Left lung (tissue), 10 donors: ENCODE data around the gene SIPA1L3. TPM values are rescaled to one million over a fixed set of nuclear protein-coding genes. Genes with fewer than 3 reads are reported as not detected.

ENCODE experiments used
- ATAC-seq: fragments of 200-7000 bp; cut with Tn5 transposase; one replicate; pipeline ENCODE4 v1.9.1; 2020; ENCODE audit warnings: moderate library complexity
- DNase-seq, 4 donors: peaks; one replicate each; pipeline ENCODE4 v3.0.0-alpha.2; 2013 to 2020
- H3K27ac ChIP-seq, 2 donors: fragments of 200-600 bp; sonication (generic) in 1 of 2; one replicate each; pipeline versions ENCODE4 v1.5.0 to v1.8.0; 2020 to 2021
- H3K27me3 ChIP-seq, 2 donors: fragments of 200-600 bp; sonication (generic) in 1 of 2; one replicate each; pipeline versions ENCODE4 v1.5.0 to v1.8.0; 2020 to 2021
- H3K36me3 ChIP-seq, 2 donors: fragments of 200-600 bp; sonication (generic) in 1 of 2; one replicate each; pipeline versions ENCODE4 v1.5.0 to v1.8.0; 2020 to 2021
- H3K4me1 ChIP-seq, 2 donors: fragments of 200-600 bp; one replicate each; pipeline ENCODE4 v1.8.0; 2021
- H3K4me3 ChIP-seq, 2 donors: fragments of 200-600 bp; sonication (generic) in 1 of 2; one replicate each; pipeline versions ENCODE4 v1.5.0 to v1.8.0; 2020 to 2021; ENCODE audit warnings: mild to moderate bottlenecking in 1 of 2
- H3K9me3 ChIP-seq, 2 donors: fragments of 200-600 bp; sonication (generic) in 1 of 2; one replicate each; pipeline versions ENCODE4 v1.5.0 to v1.8.0; 2020 to 2021
- intact Hi-C, 2 donors: fragments of 100-400 bp; cut with DNase I; formaldehyde crosslinking; loops; one replicate each; pipeline versions ENCODE4 v1.11.2 to v1.14.2; 2022
- polyA plus RNA-seq, 6 donors: library from polyadenylated mRNA; unstranded; fragments of 120-200 nt; gene quantifications; one replicate each; pipeline ENCODE4 v1.2.1, GENCODE V29; 2013; ENCODE audit not compliant: insufficient read length in 6 of 6
- total RNA-seq, 2 donors: library from RNA; stranded (reverse); fragmentation: NEBNext Ultra II Directional; extraction: Animal tissue kit (Norgen Biotek cat#: 25700); gene quantifications; one replicate each; pipeline ENCODE4 v1.2.1, GENCODE V29; 2021
- TF ChIP-seq, protein P1 (sequence below), 2 donors: fragments of 200-600 bp; sonication (generic) in 1 of 2; IDR thresholded peaks; one replicate each; pipeline versions ENCODE4 v1.5.0 to v1.8.0; 2021; ENCODE audit warnings: antibody characterized with exemption in 2 of 2
- donor health status: DM: no; HTN: yes; CAD: no.
- donor health status: DM: no; HTN: no; CAD: no.

Gene SIPA1L3
- total and polyA plus RNA-seq, 8 donors: 22.7 to 59.0 (median 27.4) TPM

GRCh38 chr19:38250821-38251563 is 344.0 kb downstream of the SIPA1L3 start:
- Histone ChIP-seq H3K9me3 (no peaks in the 10 kb centered on the region), H3K4me3 (peak overlapping the region in 1 of 2 donors; percentile 33), H3K27ac (peak overlapping the region; percentile 55 to 69), H3K27me3 (peaks cover 3 to 24% of the 10 kb centered on the region in 2 donors), H3K4me1 (peaks cover 2 to 29% of the 10 kb centered on the region in 2 donors), H3K36me3 (no peaks in the 10 kb centered on the region)
- peak in 3 of 4 donors; percentile 68 to 86 (median 83) for DNase-seq
- intact Hi-C loops: no loop called here
- peak; percentile 51 for ATAC-seq
- TF ChIP-seq, protein P1, sequence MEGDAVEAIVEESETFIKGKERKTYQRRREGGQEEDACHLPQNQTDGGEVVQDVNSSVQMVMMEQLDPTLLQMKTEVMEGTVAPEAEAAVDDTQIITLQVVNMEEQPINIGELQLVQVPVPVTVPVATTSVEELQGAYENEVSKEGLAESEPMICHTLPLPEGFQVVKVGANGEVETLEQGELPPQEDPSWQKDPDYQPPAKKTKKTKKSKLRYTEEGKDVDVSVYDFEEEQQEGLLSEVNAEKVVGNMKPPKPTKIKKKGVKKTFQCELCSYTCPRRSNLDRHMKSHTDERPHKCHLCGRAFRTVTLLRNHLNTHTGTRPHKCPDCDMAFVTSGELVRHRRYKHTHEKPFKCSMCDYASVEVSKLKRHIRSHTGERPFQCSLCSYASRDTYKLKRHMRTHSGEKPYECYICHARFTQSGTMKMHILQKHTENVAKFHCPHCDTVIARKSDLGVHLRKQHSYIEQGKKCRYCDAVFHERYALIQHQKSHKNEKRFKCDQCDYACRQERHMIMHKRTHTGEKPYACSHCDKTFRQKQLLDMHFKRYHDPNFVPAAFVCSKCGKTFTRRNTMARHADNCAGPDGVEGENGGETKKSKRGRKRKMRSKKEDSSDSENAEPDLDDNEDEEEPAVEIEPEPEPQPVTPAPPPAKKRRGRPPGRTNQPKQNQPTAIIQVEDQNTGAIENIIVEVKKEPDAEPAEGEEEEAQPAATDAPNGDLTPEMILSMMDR (IDR thresholded peaks at IDR 0.05): no peak

DNA sequence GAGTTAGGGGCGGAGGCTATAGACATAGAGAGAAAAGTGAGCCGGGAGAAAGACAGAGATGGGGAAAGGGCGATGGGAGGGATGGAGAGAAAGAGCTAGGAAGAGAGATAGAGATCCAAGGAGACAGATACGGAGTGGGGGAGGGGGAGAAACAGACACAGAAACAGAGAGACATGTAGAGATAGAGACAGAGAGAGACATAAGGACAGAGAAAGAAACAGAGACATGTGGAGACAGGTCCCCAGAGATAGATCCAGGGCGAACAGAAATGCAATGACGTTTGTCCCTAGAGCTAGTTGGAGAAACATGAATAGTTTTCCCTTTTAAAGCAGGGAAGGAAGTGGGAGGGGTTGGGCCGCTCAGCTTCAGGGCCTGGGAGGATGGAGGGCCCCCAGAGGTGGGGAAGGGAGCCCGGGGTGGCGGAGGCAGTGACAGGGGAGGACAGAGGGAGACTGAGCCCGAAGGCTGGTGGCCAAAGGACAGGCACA is 344.6 kb downstream of the SIPA1L3 start:
- H3K9me3 ChIP-seq: no peaks in the 10 kb centered on the region
- TF ChIP-seq, protein P1 (IDR thresholded peaks at IDR 0.05): no peak
- peak overlapping the region in 1 of 2 donors; percentile 33 for H3K4me3 ChIP-seq
- H3K27ac ChIP-seq: peak overlapping the region; percentile 55 to 69
- intact Hi-C loops: no loop called here
- H3K36me3 ChIP-seq: no peaks in the 10 kb centered on the region
- peaks cover 2 to 35% of the 10 kb centered on the region in 2 donors for H3K4me1 ChIP-seq
- H3K27me3 ChIP-seq: peaks cover 5 to 30% of the 10 kb centered on the region in 2 donors
- ATAC-seq (no peak), DNase-seq (peak in 1 of 4 donors; percentile 52)

DNA sequence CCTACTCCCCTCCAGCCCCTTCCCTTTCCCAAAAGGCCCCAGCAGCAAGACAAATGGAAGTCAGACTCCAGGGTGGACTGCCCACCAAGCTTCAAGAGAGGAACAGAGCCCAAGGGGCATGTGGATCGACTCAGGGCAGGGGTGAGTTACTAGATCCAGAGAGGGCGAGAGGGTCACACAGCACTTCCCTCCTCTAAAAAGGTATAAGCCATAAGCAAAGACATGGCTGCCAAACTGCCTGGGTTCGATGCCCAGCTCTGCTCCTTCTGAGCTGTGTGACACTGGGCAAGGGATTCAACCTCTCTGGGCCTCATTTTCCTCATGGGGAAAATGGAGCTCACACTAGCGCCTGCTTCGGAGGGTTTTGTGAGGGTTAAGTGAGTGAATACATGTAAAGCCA is 345.4 kb downstream of the SIPA1L3 start:
- no peak for ATAC-seq
- intact Hi-C loops: no loop called here
- DNase-seq: no peak

GRCh38 chr19:38252941-38253691 is 346.1 kb downstream of the SIPA1L3 start:
- intact Hi-C loops: no loop called here
- peaks cover 5 to 38% of the 10 kb centered on the region in 2 donors for H3K4me1 ChIP-seq
- no peaks in the 10 kb centered on the region for H3K36me3 ChIP-seq
- TF ChIP-seq, protein P1 (IDR thresholded peaks at IDR 0.05): no peak
- H3K27ac ChIP-seq: peak overlapping the region; percentile 55 to 69
- H3K27me3 ChIP-seq: peaks cover 5 to 44% of the 10 kb centered on the region in 2 donors
- ATAC-seq (peak; percentile 2), DNase-seq (peak in 2 of 4 donors; percentile 83 to 89)
- no peaks in the 10 kb centered on the region for H3K9me3 ChIP-seq
- H3K4me3 ChIP-seq: peak overlapping the region; percentile 2 to 33

More for the DNA sequence above, 345.4 kb downstream of the SIPA1L3 start:
- Histone ChIP-seq H3K4me1 (peaks cover 5 to 38% of the 10 kb centered on the region in 2 donors), H3K27ac (peak overlapping the region; percentile 55 to 69), H3K4me3 (peak overlapping the region; percentile 2 to 33), H3K9me3 (no peaks in the 10 kb centered on the region), H3K36me3 (no peaks in the 10 kb centered on the region), H3K27me3 (peaks cover 5 to 38% of the 10 kb centered on the region in 2 donors)
- TF ChIP-seq, protein P1 (IDR thresholded peaks at IDR 0.05): no peak

GRCh38 chr19:38253788-38254187 is 346.8 kb downstream of the SIPA1L3 start:
- TF ChIP-seq, protein P1 (IDR thresholded peaks at IDR 0.05): no peak
- Histone ChIP-seq H3K27me3 (peaks cover 5 to 44% of the 10 kb centered on the region in 2 donors), H3K36me3 (no peaks in the 10 kb centered on the region), H3K4me3 (peak overlapping the region in 1 of 2 donors; percentile 33), H3K9me3 (no peaks in the 10 kb centered on the region), H3K4me1 (peaks cover 5 to 38% of the 10 kb centered on the region in 2 donors), H3K27ac (peak overlapping the region; percentile 55 to 69)
- ATAC-seq (no peak), DNase-seq (no peak)
- intact Hi-C loops: no loop called here
